OCI-LY3 (cell line): Measurements from ENCODE around the gene ADCY4.

Source experiments
- H2AFZ ChIP-seq: fragments of 200-600, 300-600 bp; shearing (Covaris generic); 2 replicates; pipeline ENCODE4 v1.6.0; 2014; ENCODE audit warnings: antibody characterized with exemption, low read depth, low read length
- H3K27ac ChIP-seq: fragments of 200-600, 300-600 bp; sonication (generic); 2 replicates; pipeline ENCODE4 v1.5.1; 2014; ENCODE audit warnings: mild to moderate bottlenecking, low read length, moderate library complexity, mixed read lengths
- H3K27me3 ChIP-seq: fragments of 200-600, 300-600 bp; sonication (generic); 2 replicates; pipeline ENCODE4 v1.6.1; 2014; ENCODE audit warnings: low read depth, low read length, mixed read lengths
- H3K36me3 ChIP-seq: fragments of 200-600, 300-600 bp; sonication (generic); replicated peaks from 2 replicates; pipeline ENCODE3; 2014; ENCODE audit warnings: low read depth, low read length, mixed read lengths
- H3K4me1 ChIP-seq: fragments of 300-600, 200-600 bp; sonication (generic); 2 replicates; pipeline ENCODE4 v1.6.1; 2014; ENCODE audit warnings: low read length, mixed read lengths
- H3K4me2 ChIP-seq: fragments of 200-600, 300-600 bp; sonication (generic); 2 replicates; pipeline ENCODE4 v1.6.1; 2014; ENCODE audit warnings: low read length, mixed read lengths
- H3K4me3 ChIP-seq: fragments of 300-600, 200-600 bp; sonication (generic); 2 replicates; pipeline ENCODE4 v1.5.1; 2014; ENCODE audit warnings: antibody characterized with exemption, mild to moderate bottlenecking, low read length, moderate library complexity
- H3K79me2 ChIP-seq: fragments of 300-600, 200-600 bp; shearing (Covaris generic); 2 replicates; pipeline ENCODE4 v1.6.1; 2014; ENCODE audit warnings: mild to moderate bottlenecking, low read length, mixed read lengths
- H3K9ac ChIP-seq: fragments of 300-600, 200-600 bp; shearing (Covaris generic); 2 replicates; pipeline ENCODE4 v1.6.0; 2014; ENCODE audit warnings: mild to moderate bottlenecking, low read length, moderate library complexity
- H3K9me3 ChIP-seq: fragments of 200-600, 300-600 bp; shearing (Covaris generic); 2 replicates; pipeline ENCODE4 v1.6.1; 2014; ENCODE audit warnings: low read length, mixed read lengths; ENCODE audit not compliant: insufficient read depth
- H4K20me1 ChIP-seq: fragments of 200-600, 300-600 bp; sonication (generic); 2 replicates; pipeline ENCODE4 v1.6.1; 2016; ENCODE audit warnings: low read length, mixed read lengths; ENCODE audit not compliant: insufficient read depth
- CTCF ChIP-seq: fragments of 200-600, 300-600 bp; sonication (generic); IDR thresholded peaks from 2 replicates; pipeline ENCODE4 v1.5.1; 2014; ENCODE audit warnings: antibody characterized with exemption, low read length, low read depth
- EZH2phosphoT487 ChIP-seq: fragments of 200-600 bp; shearing (Covaris generic); IDR thresholded peaks from 2 replicates; pipeline ENCODE4 v1.6.1; 2018; ENCODE audit warnings: antibody characterized with exemption, mixed run types, low read depth

The ADCY4 gene

GRCh38 chr14:24353559-24354481 is 18.9 kb upstream of the ADCY4 start:
- H4K20me1 ChIP-seq = no peaks in the 10 kb centered on the region
- no peak overlapping the region for H3K4me3 ChIP-seq
- no peaks in the 10 kb centered on the region for H3K4me1 ChIP-seq
- no peak overlapping the region for H3K4me2 ChIP-seq
- no peaks in the 10 kb centered on the region for H3K9me3 ChIP-seq
- H3K79me2 ChIP-seq = no peaks in the 10 kb centered on the region
- no peak for TF ChIP-seq CTCF
- TF ChIP-seq EZH2phosphoT487 = no peak
- no peak overlapping the region for H2AFZ ChIP-seq
- H3K27me3 ChIP-seq = peaks cover 39% of the 10 kb centered on the region
- no peak overlapping the region for H3K9ac ChIP-seq
- H3K36me3 ChIP-seq = no peaks in the 10 kb centered on the region
- H3K27ac ChIP-seq = no peak overlapping the region

GRCh38 chr14:24351517-24351916 is 16.6 kb upstream of the ADCY4 start:
- no peak for TF ChIP-seq CTCF
- no peak for TF ChIP-seq EZH2phosphoT487
- Histone ChIP-seq H3K36me3 (no peaks in the 10 kb centered on the region), H3K4me2 (no peak overlapping the region), H3K4me1 (no peaks in the 10 kb centered on the region), H3K9me3 (no peaks in the 10 kb centered on the region), H3K27me3 (peaks cover 40% of the 10 kb centered on the region), H3K79me2 (no peaks in the 10 kb centered on the region), H3K4me3 (no peak overlapping the region), H3K27ac (no peak overlapping the region), H3K9ac (no peak overlapping the region), H2AFZ (no peak overlapping the region), H4K20me1 (no peaks in the 10 kb centered on the region)

GRCh38 chr14:24349742-24350141 is 14.9 kb upstream of the ADCY4 start:
- TF ChIP-seq CTCF = no peak
- no peaks in the 10 kb centered on the region for H3K79me2 ChIP-seq
- H3K9ac ChIP-seq = no peak overlapping the region
- no peak overlapping the region for H3K4me2 ChIP-seq
- no peak overlapping the region for H3K4me3 ChIP-seq
- no peak overlapping the region for H3K27ac ChIP-seq
- no peaks in the 10 kb centered on the region for H3K36me3 ChIP-seq
- H3K9me3 ChIP-seq = no peaks in the 10 kb centered on the region
- no peaks in the 10 kb centered on the region for H3K4me1 ChIP-seq
- H4K20me1 ChIP-seq = no peaks in the 10 kb centered on the region
- no peak overlapping the region for H2AFZ ChIP-seq
- peaks cover 41% of the 10 kb centered on the region for H3K27me3 ChIP-seq

- H2AFZ ChIP-seq = no peak overlapping the region
- TF ChIP-seq CTCF (no peak), EZH2phosphoT487 (no peak)
- H3K4me2 ChIP-seq = no peak overlapping the region
- no peaks in the 10 kb centered on the region for H3K36me3 ChIP-seq
- H3K4me3 ChIP-seq = no peak overlapping the region
- H3K27me3 ChIP-seq = peaks cover 41% of the 10 kb centered on the region
- no peak overlapping the region for H3K9ac ChIP-seq
- H4K20me1 ChIP-seq = no peaks in the 10 kb centered on the region
- no peaks in the 10 kb centered on the region for H3K9me3 ChIP-seq
- H3K4me1 ChIP-seq = peaks cover 7% of the 10 kb centered on the region; the same call in 1 of the 2 replicates
- no peak overlapping the region for H3K27ac ChIP-seq
- H3K79me2 ChIP-seq = no peaks in the 10 kb centered on the region
Measured at GRCh38 chr14:24348186-24348585, 13.3 kb upstream of the ADCY4 start.
